ENCODE results near the gene GSAP. TPM values are rescaled to one million over a fixed set of nuclear protein-coding genes. Genes with fewer than 3 reads are reported as not detected.

Gene GSAP
- total RNA-seq, 1 experiment from 2014 or later, result 6.5 TPM

DNA sequence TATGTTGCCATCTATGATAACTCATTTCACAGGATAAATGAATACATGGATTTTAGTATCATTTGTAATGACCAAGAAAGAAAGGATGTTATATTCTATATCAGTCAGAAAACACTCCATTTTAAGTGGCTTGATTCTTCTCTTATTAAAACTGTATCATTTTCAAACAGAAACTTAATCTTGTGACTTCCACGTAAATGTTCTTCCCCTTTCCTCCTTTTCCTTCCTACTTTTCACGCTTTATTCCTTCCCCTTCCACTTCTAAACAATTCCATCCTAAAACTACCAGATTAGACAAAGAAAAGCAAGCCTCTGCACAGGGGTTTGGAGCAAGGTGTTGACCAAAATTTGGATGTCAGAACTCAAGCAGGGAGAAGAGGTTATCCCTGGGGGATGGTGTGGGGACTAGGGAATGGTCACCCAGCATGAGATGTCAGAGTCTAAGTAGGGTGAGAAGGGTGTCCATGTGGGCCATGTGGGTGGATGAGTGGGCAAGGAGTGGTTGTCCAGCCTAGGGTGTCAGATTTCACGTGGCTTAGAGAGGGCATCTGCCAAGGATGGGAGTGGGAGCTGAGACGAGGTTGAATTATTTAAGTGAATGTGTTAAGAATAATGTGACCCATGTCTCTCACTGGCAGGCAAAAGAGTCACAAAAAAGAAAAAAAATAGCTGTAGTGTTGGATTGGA is 5.0 kb upstream of the GSAP start:
- POLR2A ChIA-PET (ENCODE audit: unreplicated experiment), result no interaction called here
- Histone ChIP-seq H3F3A (ENCODE audit: low read length, unreplicated experiment) (peaks cover 5% of the 10 kb centered on the region), H3K79me2 (ENCODE audit: low read length) (no peaks in the 10 kb centered on the region), H3K4me2 (ENCODE audit: low read length) (no peak overlapping the region), H3K4me1 (ENCODE audit: insufficient read depth, low read length) (peaks cover 53% of the 10 kb centered on the region), H2AFZ (ENCODE audit: low read length) (no peak overlapping the region), H3K36me3 (ENCODE audit: low read depth, low read length) (no peaks in the 10 kb centered on the region), H3K9me2 (replicated peaks; ENCODE audit: low read length) (no peaks in the 10 kb centered on the region), H3K27me3 (ENCODE audit: low read length) (no peaks in the 10 kb centered on the region), H3K4me3 (ENCODE audit: low read length) (no peak overlapping the region), H3K9ac (ENCODE audit: low read length) (no peak overlapping the region), H3K9me3 (ENCODE audit: low read length) (no peaks in the 10 kb centered on the region), H4K20me1 (ENCODE audit: low read length) (no peaks in the 10 kb centered on the region), H3K27ac (ENCODE audit: low read length) (no peak overlapping the region)
- intact Hi-C loops (cut with micrococcal nuclease), result loop anchor here (10.0 kb wide), 1 partner anchor 46 kb away; no protein-coding TSS in a partner anchor
- no TSS peak for BruUV-seq (replicated peaks)
- DNase-seq (no peak), ATAC-seq (no peak)
- no peak for TF ChIP-seq EZH2phosphoT487 (IDR thresholded peaks at IDR 0.05; ENCODE audit: borderline replicate concordance, low read length)
- TF ChIP-seq, protein P1, sequence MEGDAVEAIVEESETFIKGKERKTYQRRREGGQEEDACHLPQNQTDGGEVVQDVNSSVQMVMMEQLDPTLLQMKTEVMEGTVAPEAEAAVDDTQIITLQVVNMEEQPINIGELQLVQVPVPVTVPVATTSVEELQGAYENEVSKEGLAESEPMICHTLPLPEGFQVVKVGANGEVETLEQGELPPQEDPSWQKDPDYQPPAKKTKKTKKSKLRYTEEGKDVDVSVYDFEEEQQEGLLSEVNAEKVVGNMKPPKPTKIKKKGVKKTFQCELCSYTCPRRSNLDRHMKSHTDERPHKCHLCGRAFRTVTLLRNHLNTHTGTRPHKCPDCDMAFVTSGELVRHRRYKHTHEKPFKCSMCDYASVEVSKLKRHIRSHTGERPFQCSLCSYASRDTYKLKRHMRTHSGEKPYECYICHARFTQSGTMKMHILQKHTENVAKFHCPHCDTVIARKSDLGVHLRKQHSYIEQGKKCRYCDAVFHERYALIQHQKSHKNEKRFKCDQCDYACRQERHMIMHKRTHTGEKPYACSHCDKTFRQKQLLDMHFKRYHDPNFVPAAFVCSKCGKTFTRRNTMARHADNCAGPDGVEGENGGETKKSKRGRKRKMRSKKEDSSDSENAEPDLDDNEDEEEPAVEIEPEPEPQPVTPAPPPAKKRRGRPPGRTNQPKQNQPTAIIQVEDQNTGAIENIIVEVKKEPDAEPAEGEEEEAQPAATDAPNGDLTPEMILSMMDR (conservative IDR thresholded peaks at IDR 0.05; ENCODE audit: low read depth, low read length), result no peak
- TF ChIP-seq EZH2 (IDR thresholded peaks at IDR 0.05; ENCODE audit: low read length, unreplicated experiment), result no peak
- CTCF ChIA-PET, result no interaction called here

DNA sequence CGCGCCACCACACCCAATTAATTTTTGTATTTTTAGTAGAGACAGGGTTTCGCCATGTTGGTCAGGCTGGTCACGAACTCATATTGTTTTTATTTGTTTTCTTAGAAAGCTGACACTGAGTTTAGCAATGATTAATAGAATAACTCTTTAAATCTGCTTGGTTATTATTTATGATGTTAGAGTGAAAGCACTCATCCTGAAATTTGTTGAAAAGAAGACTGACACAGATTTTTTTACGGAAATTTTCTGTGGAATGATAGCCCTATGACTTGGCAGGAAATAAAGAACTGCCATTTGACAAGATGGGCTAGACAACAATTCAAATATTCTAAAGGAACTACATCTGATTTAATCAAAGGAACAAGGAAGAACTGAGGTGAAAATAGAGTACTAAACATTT is 4.3 kb upstream of the GSAP start:
- Histone ChIP-seq H3K9ac (ENCODE audit: low read length) (no peak overlapping the region), H3K4me2 (ENCODE audit: low read length) (no peak overlapping the region), H3K27ac (ENCODE audit: low read length) (no peak overlapping the region), H3K27me3 (ENCODE audit: low read length) (no peaks in the 10 kb centered on the region), H3F3A (ENCODE audit: low read length, unreplicated experiment) (peaks cover 2% of the 10 kb centered on the region), H3K4me1 (ENCODE audit: insufficient read depth, low read length) (peaks cover 50% of the 10 kb centered on the region), H3K36me3 (ENCODE audit: low read depth, low read length) (no peaks in the 10 kb centered on the region), H3K4me3 (ENCODE audit: low read length) (no peak overlapping the region), H2AFZ (ENCODE audit: low read length) (0 out of 2 replicates have a peak overlapping the region, but pooled peaks have one; percentile 21), H3K9me3 (ENCODE audit: low read length) (no peaks in the 10 kb centered on the region), H3K9me2 (replicated peaks; ENCODE audit: low read length) (no peaks in the 10 kb centered on the region), H3K79me2 (ENCODE audit: low read length) (no peaks in the 10 kb centered on the region), H4K20me1 (ENCODE audit: low read length) (no peaks in the 10 kb centered on the region)
- no TSS peak for BruUV-seq (replicated peaks)
- TF ChIP-seq EZH2 (IDR thresholded peaks at IDR 0.05; ENCODE audit: low read length, unreplicated experiment) (no peak), EZH2phosphoT487 (IDR thresholded peaks at IDR 0.05; ENCODE audit: borderline replicate concordance, low read length) (no peak)
- TF ChIP-seq, protein P1 (conservative IDR thresholded peaks at IDR 0.05; ENCODE audit: low read depth, low read length), result no peak
- POLR2A ChIA-PET (ENCODE audit: unreplicated experiment), result no interaction called here
- CTCF ChIA-PET, result no interaction called here
- ATAC-seq (no peak), DNase-seq (no peak)
- intact Hi-C loops (cut with micrococcal nuclease), result loop anchor here (10.0 kb wide), 1 partner anchor 46 kb away; no protein-coding TSS in a partner anchor

DNA sequence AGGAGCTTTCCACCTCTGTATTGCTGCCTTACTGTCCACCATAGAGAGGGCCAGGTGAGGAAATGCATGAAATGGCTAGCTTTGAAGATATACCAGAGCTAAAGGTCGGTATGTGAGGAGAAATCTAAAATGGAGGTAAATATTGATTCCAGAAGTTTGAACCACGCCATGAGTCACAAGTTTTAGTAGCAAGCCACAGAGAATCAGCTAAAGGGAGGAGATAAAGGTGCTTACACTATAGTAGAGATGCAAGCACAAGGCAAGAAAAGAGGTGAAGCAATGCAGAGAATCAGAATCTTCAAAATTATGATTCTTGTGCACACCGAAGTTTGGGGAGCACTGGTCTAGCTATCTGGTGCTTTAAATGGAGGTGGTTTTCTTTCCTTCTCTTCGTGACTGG is 3.0 kb upstream of the GSAP start:
- Histone ChIP-seq H3K36me3 (ENCODE audit: low read depth, low read length) (no peaks in the 10 kb centered on the region), H3F3A (ENCODE audit: low read length, unreplicated experiment) (no peaks in the 10 kb centered on the region), H3K9ac (ENCODE audit: low read length) (no peak overlapping the region), H3K4me1 (ENCODE audit: insufficient read depth, low read length) (peaks cover 50% of the 10 kb centered on the region), H3K9me2 (replicated peaks; ENCODE audit: low read length) (no peaks in the 10 kb centered on the region), H3K9me3 (ENCODE audit: low read length) (no peaks in the 10 kb centered on the region), H3K4me3 (ENCODE audit: low read length) (no peak overlapping the region), H3K27me3 (ENCODE audit: low read length) (no peaks in the 10 kb centered on the region), H3K4me2 (ENCODE audit: low read length) (no peak overlapping the region), H2AFZ (ENCODE audit: low read length) (peak overlapping the region; percentile 29; the same call in 1 of the 2 replicates), H3K27ac (ENCODE audit: low read length) (no peak overlapping the region), H4K20me1 (ENCODE audit: low read length) (no peaks in the 10 kb centered on the region), H3K79me2 (ENCODE audit: low read length) (peaks cover 4% of the 10 kb centered on the region; the same call in 1 of the 2 replicates)
- no peak for TF ChIP-seq EZH2 (IDR thresholded peaks at IDR 0.05; ENCODE audit: low read length, unreplicated experiment)
- no peak for DNase-seq
- no peak for ATAC-seq
- intact Hi-C loops (cut with micrococcal nuclease), result no loop called here
- POLR2A ChIA-PET (ENCODE audit: unreplicated experiment), result no interaction called here
- BruUV-seq (replicated peaks), result no TSS peak
- CTCF ChIA-PET, result interaction anchor here (0.6 kb wide), 1 partner anchor 79 kb away, joined by 5 read pairs; no protein-coding TSS in a partner anchor
